Activated CD4-positive, alpha-beta T cell treated with anti-CD3 and anti-CD28 coated beads for 36 hours (primary cell): ENCODE results near the gene RERE. TPM values are rescaled to one million over a fixed set of nuclear protein-coding genes. Genes with fewer than 3 reads are reported as not detected.
"Not testable (repeated sequence)": the region's sequence is repeated elsewhere in the genome, so short reads cannot be mapped to it uniquely, and the experiment has no call there.

Experiments
- ATAC-seq: fragments of 200-7000 bp; cut with Tn5 transposase; one replicate; pipeline ENCODE4 v1.10.0; 2021; ENCODE audit warnings: mild to moderate bottlenecking, moderate library complexity
- CTCF ChIA-PET: fragments of 350-600 bp; sonication (Branson Sonifier 250); formaldehyde crosslinking; loops from one replicate; lab custom pipeline; 2021; ENCODE audit warnings: antibody characterized with exemption; lab: Charles Lee
- POLR2A ChIA-PET: fragments of 350-600 bp; sonication (Branson Sonifier 250); formaldehyde crosslinking; loops from one replicate; lab custom pipeline; 2021; ENCODE audit warnings: antibody characterized with exemption, inconsistent platforms; lab: Charles Lee
- DNase-seq: peaks from one replicate; pipeline ENCODE4 v3.0.0-alpha.2; 2020
- H3K27ac Mint-ChIP-seq: one replicate; pipeline ENCODE4 v1.8.0; 2021; ENCODE audit warnings: mixed read lengths
- H3K27me3 Mint-ChIP-seq: one replicate; pipeline ENCODE4 v1.8.0; 2021; ENCODE audit warnings: mixed read lengths
- H3K36me3 Mint-ChIP-seq: one replicate; pipeline ENCODE4 v1.8.0; 2021; ENCODE audit warnings: low read depth, mixed read lengths
- H3K4me1 Mint-ChIP-seq: one replicate; pipeline ENCODE4 v1.8.0; 2021; ENCODE audit warnings: mixed read lengths
- H3K4me3 Mint-ChIP-seq: one replicate; pipeline ENCODE4 v1.8.0; 2021; ENCODE audit warnings: mild to moderate bottlenecking, moderate library complexity, mixed read lengths
- H3K9me3 Mint-ChIP-seq: one replicate; pipeline ENCODE4 v1.8.0; 2021; ENCODE audit warnings: low read depth, mixed read lengths
- intact Hi-C, 2 experiments: fragments of 100-400 bp; cut with DNase I in 1 of 2; cut with micrococcal nuclease in 1 of 2; formaldehyde crosslinking; loops; one replicate each; pipeline versions ENCODE4 v1.14.2 to v1.15.1; 2022 to 2024; cut with DNase I, micrococcal nuclease
- total RNA-seq, 2 experiments: library from RNA; stranded (reverse); gene quantifications; one replicate each; pipeline ENCODE4 v1.2.3, GENCODE V29; 2021

RERE gene
- total RNA-seq, 2 experiments from 2014 or later, result 57.4 to 71.6 TPM

DNA sequence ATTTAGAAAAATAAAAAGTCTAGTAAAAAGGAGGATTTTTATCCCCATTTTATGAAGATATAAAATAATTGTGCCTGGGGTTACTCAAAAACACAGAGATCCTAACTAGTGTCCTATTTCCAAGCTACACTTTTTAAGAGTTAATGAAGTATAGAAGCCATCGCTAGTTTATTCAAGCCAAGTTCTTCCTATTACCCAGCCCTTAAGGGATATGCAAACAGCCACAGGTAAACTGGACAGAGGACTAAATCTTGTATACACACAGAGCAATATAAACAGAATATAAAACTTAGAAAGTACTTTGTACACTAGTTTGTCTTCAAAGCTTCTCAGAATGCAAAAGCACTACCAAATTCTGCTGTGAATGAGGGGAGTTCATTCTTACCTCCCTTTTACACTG lies 111.1 kb downstream of the RERE start:
- CTCF ChIA-PET, result interaction anchor here (0.7 to 1.9 kb wide), 5 partner anchors 21 to 144 kb away, joined by 3 to 5 read pairs (median 4); no protein-coding TSS in a partner anchor
- POLR2A ChIA-PET, result no interaction called here
- peaks cover 31% of the 10 kb centered on the region for H3K27me3 Mint-ChIP-seq
- no peak overlapping the region for H3K4me3 Mint-ChIP-seq
- intact Hi-C loops, result no loop called here
- H3K36me3 Mint-ChIP-seq, result peaks cover 9% of the 10 kb centered on the region
- ATAC-seq, result no peak
- H3K9me3 Mint-ChIP-seq, result no peaks in the 10 kb centered on the region
- no peak for DNase-seq
- peaks cover 17% of the 10 kb centered on the region for H3K4me1 Mint-ChIP-seq
- no peak overlapping the region for H3K27ac Mint-ChIP-seq

GRCh38 chr1:8704866-8705506 lies 112.5 kb downstream of the RERE start:
- H3K4me1 Mint-ChIP-seq, result peaks cover 24% of the 10 kb centered on the region
- intact Hi-C loops, result loop anchor here (5.0 kb wide), 4 partner anchors 43 to 283 kb away; no protein-coding TSS in a partner anchor
- H3K27ac Mint-ChIP-seq, result no peak overlapping the region
- CTCF ChIA-PET, result interaction anchor here (0.6 to 3.0 kb wide), 7 partner anchors 19 to 654 kb away, joined by 3 to 14 read pairs (median 4); no protein-coding TSS in a partner anchor
- ATAC-seq (no peak), DNase-seq (no peak)
- POLR2A ChIA-PET, result no interaction called here
- no peaks in the 10 kb centered on the region for H3K9me3 Mint-ChIP-seq
- peaks cover 10% of the 10 kb centered on the region for H3K36me3 Mint-ChIP-seq
- peaks cover 32% of the 10 kb centered on the region for H3K27me3 Mint-ChIP-seq
- H3K4me3 Mint-ChIP-seq, result no peak overlapping the region

DNA sequence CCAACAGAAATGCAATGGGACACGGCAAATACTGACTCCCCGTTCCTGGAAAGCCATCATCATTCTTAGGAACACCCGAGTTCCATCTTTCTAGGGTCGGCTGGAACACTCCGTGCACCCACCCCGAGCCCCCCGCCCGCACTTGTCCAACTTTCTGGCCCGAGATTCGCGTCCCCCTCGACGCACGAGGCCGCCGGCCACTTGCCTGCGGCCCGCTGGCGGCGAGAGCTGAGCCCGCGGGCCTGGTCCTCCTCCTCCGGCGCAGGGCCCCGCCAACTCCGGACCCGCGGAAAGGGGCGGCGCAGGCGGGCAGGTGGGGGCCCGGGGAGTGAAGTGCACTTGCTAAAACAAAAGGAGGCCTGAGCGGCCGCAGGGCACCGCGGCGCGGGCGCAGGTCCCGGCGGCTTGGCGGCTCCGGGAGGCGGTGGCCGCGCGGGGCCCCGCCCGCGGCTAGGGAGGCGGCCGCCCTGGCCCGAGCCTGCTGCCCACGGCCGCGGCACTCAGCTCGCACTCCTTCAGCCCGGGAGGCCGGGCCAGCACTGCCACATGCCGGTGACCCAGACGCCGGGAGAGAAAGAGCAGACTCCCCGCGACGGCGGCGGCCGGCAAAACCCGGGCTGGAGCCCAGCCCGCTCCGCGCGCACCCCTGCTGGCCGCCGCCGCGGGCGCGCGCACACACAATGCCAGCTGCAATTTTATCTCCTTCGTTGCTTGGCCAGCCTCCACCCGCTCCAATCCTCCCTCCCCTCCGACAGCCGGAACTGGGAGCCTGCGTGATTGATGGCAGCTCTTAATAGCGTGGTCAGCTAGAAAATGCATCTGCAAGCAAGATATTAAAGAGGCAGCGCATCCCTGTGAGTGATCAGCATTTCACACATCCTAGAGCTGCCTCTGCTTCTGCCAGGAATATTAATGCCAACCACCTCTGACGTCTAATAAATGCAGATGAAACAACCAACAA lies 114.3 kb downstream of the RERE start:
- CTCF ChIA-PET, result interaction anchor here (0.8 to 3.0 kb wide), 13 partner anchors 14 to 146 kb away, joined by 3 to 14 read pairs (median 3); no protein-coding TSS in a partner anchor
- POLR2A ChIA-PET, result interaction anchor here (0.9 kb wide), 1 partner anchor 76 kb away, joined by 4 read pairs; no protein-coding TSS in a partner anchor
- intact Hi-C loops, result loop anchor here (1.0 to 5.0 kb wide), 9 partner anchors 41 to 306 kb away; partner anchors contain the start of gene RERE (in 1 of the 2)
- H3K27me3 Mint-ChIP-seq, result peaks cover 31% of the 10 kb centered on the region
- peak overlapping the region; percentile 76 for H3K27ac Mint-ChIP-seq
- ATAC-seq, result peak; percentile 45
- H3K4me1 Mint-ChIP-seq, result peaks cover 32% of the 10 kb centered on the region
- peak; percentile 85 for DNase-seq
- no peaks in the 10 kb centered on the region for H3K9me3 Mint-ChIP-seq
- peaks cover 6% of the 10 kb centered on the region for H3K36me3 Mint-ChIP-seq
- peak overlapping the region; percentile 83 for H3K4me3 Mint-ChIP-seq

DNA sequence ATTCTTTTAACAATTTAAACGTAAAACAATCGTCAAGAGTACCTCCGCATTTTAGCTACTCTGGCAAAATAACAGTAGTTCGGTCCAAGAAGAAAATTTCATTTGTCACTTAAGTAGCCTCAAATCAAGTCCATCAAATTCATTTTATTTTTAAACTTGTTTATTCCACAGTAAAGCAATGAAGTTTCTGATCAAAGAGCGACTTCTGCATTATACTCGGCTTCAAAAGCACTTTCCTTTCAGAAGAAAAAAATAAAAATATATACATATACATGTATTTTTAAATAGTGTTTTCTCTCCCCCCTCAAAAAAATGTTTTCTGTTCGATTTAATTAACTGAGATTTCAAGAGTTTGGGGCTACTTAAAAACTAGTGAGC lies 115.0 kb downstream of the RERE start:
- H3K27ac Mint-ChIP-seq, result peak overlapping the region; percentile 91
- peaks cover 6% of the 10 kb centered on the region for H3K36me3 Mint-ChIP-seq
- DNase-seq, result no peak
- ATAC-seq, result no peak
- ChIA-PET CTCF (interaction anchor here (0.7 to 3.0 kb wide), 3 partner anchors 131 to 151 kb away, joined by 3 to 14 read pairs (median 4); no protein-coding TSS in a partner anchor), POLR2A (no interaction called here)
- H3K27me3 Mint-ChIP-seq, result peaks cover 31% of the 10 kb centered on the region
- no peaks in the 10 kb centered on the region for H3K9me3 Mint-ChIP-seq
- intact Hi-C loops, result loop anchor here (2.0 to 5.0 kb wide), 6 partner anchors 40 to 306 kb away; no protein-coding TSS in a partner anchor
- H3K4me1 Mint-ChIP-seq, result peaks cover 32% of the 10 kb centered on the region
- peak overlapping the region; percentile 83 for H3K4me3 Mint-ChIP-seq

GRCh38 chr1:8701794-8702471 lies 115.5 kb downstream of the RERE start:
- ChIA-PET POLR2A (interaction anchor here (1.0 to 1.2 kb wide), 2 partner anchors 35 to 277 kb away, joined by 3 to 4 read pairs; no protein-coding TSS in a partner anchor), CTCF (interaction anchor here (0.6 to 2.8 kb wide), 8 partner anchors 11 to 151 kb away, joined by 3 to 20 read pairs (median 4); no protein-coding TSS in a partner anchor)
- intact Hi-C loops, result loop anchor here (1.0 to 5.0 kb wide), 10 partner anchors 21 to 305 kb away; no protein-coding TSS in a partner anchor
- H3K4me1 Mint-ChIP-seq, result peaks cover 32% of the 10 kb centered on the region
- H3K9me3 Mint-ChIP-seq, result no peaks in the 10 kb centered on the region
- H3K27ac Mint-ChIP-seq, result peak overlapping the region; percentile 91
- ATAC-seq (no peak), DNase-seq (peak; percentile 38)
- peak overlapping the region; percentile 83 for H3K4me3 Mint-ChIP-seq
- peaks cover 28% of the 10 kb centered on the region for H3K27me3 Mint-ChIP-seq
- H3K36me3 Mint-ChIP-seq, result peaks cover 6% of the 10 kb centered on the region

GRCh38 chr1:8699679-8700078 lies 117.8 kb downstream of the RERE start:
- DNase-seq, result no peak
- ChIA-PET CTCF (interaction anchor here (1.5 to 2.8 kb wide), 5 partner anchors 11 to 149 kb away, joined by 4 to 20 read pairs (median 5); no protein-coding TSS in a partner anchor), POLR2A (no interaction called here)
- Mint-ChIP-seq H3K36me3 (peaks cover 6% of the 10 kb centered on the region), H3K9me3 (no peaks in the 10 kb centered on the region), H3K27ac (peak overlapping the region; percentile 72), H3K4me1 (peaks cover 31% of the 10 kb centered on the region), H3K4me3 (no peak overlapping the region), H3K27me3 (peaks cover 16% of the 10 kb centered on the region)
- intact Hi-C loops, result loop anchor here (2.0 to 5.0 kb wide), 7 partner anchors 19 to 277 kb away; no protein-coding TSS in a partner anchor
- ATAC-seq, result no peak

GRCh38 chr1:8698937-8699447 lies 118.4 kb downstream of the RERE start:
- ChIA-PET POLR2A (interaction anchor here (0.9 kb wide), 1 partner anchor 50 kb away, joined by 4 read pairs; no protein-coding TSS in a partner anchor), CTCF (interaction anchor here (1.3 to 1.5 kb wide), 3 partner anchors 18 to 137 kb away, joined by 4 to 6 read pairs (median 5); no protein-coding TSS in a partner anchor)
- DNase-seq (no peak), ATAC-seq (no peak)
- Mint-ChIP-seq H3K4me1 (peaks cover 31% of the 10 kb centered on the region), H3K4me3 (no peak overlapping the region), H3K27me3 (peaks cover 12% of the 10 kb centered on the region), H3K36me3 (peaks cover 6% of the 10 kb centered on the region), H3K27ac (no peak overlapping the region), H3K9me3 (no peaks in the 10 kb centered on the region)
- intact Hi-C loops, result no loop called here

DNA sequence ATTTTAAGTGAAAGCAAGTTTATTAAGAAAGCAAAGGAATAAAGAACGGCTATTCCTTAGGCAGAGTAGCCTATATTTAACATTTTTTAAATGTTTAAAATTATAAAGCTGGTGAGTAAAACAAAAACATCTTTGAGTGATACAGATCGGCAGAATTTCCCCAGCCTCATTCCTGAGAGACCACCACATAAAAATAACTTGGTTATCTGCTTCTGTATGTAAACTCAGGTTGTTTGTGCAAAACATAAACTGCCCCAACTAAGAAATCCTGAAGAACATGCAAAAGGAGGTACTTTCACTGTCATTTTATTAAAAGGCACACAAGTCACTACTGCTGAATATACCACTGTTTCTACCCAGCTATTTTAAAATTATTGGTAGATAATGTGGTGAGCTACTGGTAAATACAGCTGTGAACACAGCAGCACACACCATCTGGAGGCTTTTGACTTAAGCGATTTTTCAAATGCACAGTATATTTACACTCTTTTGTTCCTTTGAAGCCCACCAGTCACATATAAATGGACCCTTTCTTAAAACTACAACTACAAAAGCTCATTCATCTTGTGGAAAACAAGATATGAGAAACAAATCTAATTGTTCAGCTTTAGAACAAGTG lies 119.3 kb downstream of the RERE start:
- Mint-ChIP-seq H3K4me1 (peaks cover 25% of the 10 kb centered on the region), H3K4me3 (no peak overlapping the region), H3K36me3 (peaks cover 6% of the 10 kb centered on the region), H3K9me3 (no peaks in the 10 kb centered on the region), H3K27ac (no peak overlapping the region), H3K27me3 (peaks cover 6% of the 10 kb centered on the region)
- ATAC-seq, result no peak
- CTCF ChIA-PET, result interaction anchor here (0.6 to 1.5 kb wide), 5 partner anchors 17 to 136 kb away, joined by 3 to 6 read pairs (median 4); no protein-coding TSS in a partner anchor
- DNase-seq, result no peak
- intact Hi-C loops, result no loop called here
- POLR2A ChIA-PET, result interaction anchor here (0.9 kb wide), 1 partner anchor 49 kb away, joined by 4 read pairs; no protein-coding TSS in a partner anchor

- ChIA-PET POLR2A (interaction anchor here (0.6 kb wide), 1 partner anchor 89 kb away, joined by 3 read pairs; no protein-coding TSS in a partner anchor), CTCF (interaction anchor here (0.7 to 1.5 kb wide), 3 partner anchors 23 to 134 kb away, joined by 3 to 5 read pairs (median 3); no protein-coding TSS in a partner anchor)
- H3K36me3 Mint-ChIP-seq, ATAC-seq, DNase-seq, H3K9me3 Mint-ChIP-seq, intact Hi-C loops, H3K27ac Mint-ChIP-seq, H3K27me3 Mint-ChIP-seq, H3K4me3 Mint-ChIP-seq, H3K4me1 Mint-ChIP-seq: not testable (repeated sequence)
These were observed 122.0 kb downstream of the RERE start for GRCh38 chr1:8695442-8695841.
